Prostate gland (tissue), 2 donors: ENCODE results near the gene CMPK1. TPM values are rescaled to one million over a fixed set of nuclear protein-coding genes. Genes with fewer than 3 reads are reported as not detected.

ENCODE experiments used
- DNase-seq: peaks from one replicate; pipeline ENCODE4 v3.0.0-alpha.2; 2019; ENCODE audit warnings: low spot score
- H3K27ac ChIP-seq, 2 donors: fragments of 200-600 bp; sonication (generic); 2 replicates each; pipeline ENCODE4 v1.5.1; 2017 to 2019
- H3K27me3 ChIP-seq: fragments of 200-600 bp; sonication (generic); replicated peaks from 2 replicates; pipeline ENCODE4 v1.5.1; 2019; ENCODE audit not compliant: insufficient read depth
- H3K36me3 ChIP-seq, 2 donors: fragments of 200-600 bp; sonication (generic); 1 replicate in 1 of 2; 2 replicates in 1 of 2; pipeline versions ENCODE4 v1.5.1 to v1.8.1; 2017 to 2019
- H3K4me1 ChIP-seq: fragments of 200-600 bp; sonication (generic); replicated peaks from 2 replicates; pipeline ENCODE4 v1.5.1; 2019
- H3K4me3 ChIP-seq, 2 donors: fragments of 200-600 bp; sonication (generic); 2 replicates each; pipeline ENCODE4 v1.5.1; 2017 to 2019
- H3K9me3 ChIP-seq: fragments of 200-600 bp; sonication (generic); 2 replicates; pipeline ENCODE4 v1.5.1; 2017
- POLR2A ChIP-seq: fragments of 450-650 bp; IDR thresholded peaks from one replicate; pipeline ENCODE4 v1.6.1; 2016; ENCODE audit warnings: antibody characterized with exemption, mild to moderate bottlenecking
- POLR2AphosphoS5 ChIP-seq: sonication (generic); formaldehyde crosslinking; IDR thresholded peaks from one replicate; pipeline ENCODE4 v1.6.1; 2017; ENCODE audit warnings: antibody characterized with exemption
- WGBS: methylation state at CpG from one replicate; pipeline ENCODE4 v1.1.5; 2018; 5-methylcytosine and 5-hydroxymethylcytosine counted together
- intact Hi-C: fragments of 100-400 bp; cut with DNase I; formaldehyde crosslinking; loops from one replicate; pipeline ENCODE4 v1.14.2; 2022
- total RNA-seq, 2 donors: library from RNA; depleted of rRNA; stranded (reverse); fragments of >200 nt; gene quantifications; one replicate each; pipeline ENCODE4 v1.1.0, GENCODE V29; 2016
- TF ChIP-seq, protein P1 (sequence below), 4 experiments: fragments of 200-600 bp in 2 of 4; fragments of 450-650 bp in 2 of 4; sonication (generic) in 2 of 4; IDR thresholded peaks; 1 replicate in 3 of 4; 2 replicates in 1 of 4; pipeline ENCODE4 v1.5.1; 2016 to 2019; ENCODE audit warnings: antibody characterized with exemption in 4 of 4, mild to moderate bottlenecking in 2 of 4, moderate library complexity in 2 of 4

Gene CMPK1
- total RNA-seq, 2 donors from 2014 or later = 54.9 to 152 TPM

DNA sequence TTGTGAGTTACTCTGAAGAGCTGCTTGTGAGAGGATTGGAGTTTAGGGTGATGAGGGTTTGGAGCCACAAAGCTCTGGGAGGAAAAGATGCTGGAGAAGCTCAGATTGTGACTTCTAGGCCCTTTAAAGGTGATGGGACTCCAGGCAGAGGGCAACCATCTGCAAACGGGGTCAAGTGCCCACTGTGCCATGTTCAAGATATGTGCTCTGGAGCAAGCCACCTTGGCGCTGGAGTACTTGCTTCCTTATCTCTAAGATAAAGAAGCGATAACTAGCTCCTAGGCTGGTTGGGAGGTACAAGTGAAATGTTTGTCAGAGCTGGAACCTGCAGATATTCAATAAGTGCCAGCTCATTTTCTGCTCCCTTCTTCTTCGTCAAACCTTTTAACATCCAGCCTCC, 68.2 kb downstream of the CMPK1 start:
- 84% methylated on average over 4 of the region's 4 CpGs for WGBS
- no peak for TF ChIP-seq POLR2AphosphoS5
- TF ChIP-seq, protein P1, sequence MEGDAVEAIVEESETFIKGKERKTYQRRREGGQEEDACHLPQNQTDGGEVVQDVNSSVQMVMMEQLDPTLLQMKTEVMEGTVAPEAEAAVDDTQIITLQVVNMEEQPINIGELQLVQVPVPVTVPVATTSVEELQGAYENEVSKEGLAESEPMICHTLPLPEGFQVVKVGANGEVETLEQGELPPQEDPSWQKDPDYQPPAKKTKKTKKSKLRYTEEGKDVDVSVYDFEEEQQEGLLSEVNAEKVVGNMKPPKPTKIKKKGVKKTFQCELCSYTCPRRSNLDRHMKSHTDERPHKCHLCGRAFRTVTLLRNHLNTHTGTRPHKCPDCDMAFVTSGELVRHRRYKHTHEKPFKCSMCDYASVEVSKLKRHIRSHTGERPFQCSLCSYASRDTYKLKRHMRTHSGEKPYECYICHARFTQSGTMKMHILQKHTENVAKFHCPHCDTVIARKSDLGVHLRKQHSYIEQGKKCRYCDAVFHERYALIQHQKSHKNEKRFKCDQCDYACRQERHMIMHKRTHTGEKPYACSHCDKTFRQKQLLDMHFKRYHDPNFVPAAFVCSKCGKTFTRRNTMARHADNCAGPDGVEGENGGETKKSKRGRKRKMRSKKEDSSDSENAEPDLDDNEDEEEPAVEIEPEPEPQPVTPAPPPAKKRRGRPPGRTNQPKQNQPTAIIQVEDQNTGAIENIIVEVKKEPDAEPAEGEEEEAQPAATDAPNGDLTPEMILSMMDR (IDR thresholded peaks at IDR 0.05) = no peak
- TF ChIP-seq POLR2A = no peak

GRCh38 chr1:47402591-47402990, 69.0 kb downstream of the CMPK1 start:
- DNase-seq = no peak
- WGBS = 77% methylated on average over 4 of the region's 4 CpGs
- intact Hi-C loops = no loop called here
- H3K9me3 ChIP-seq = no peaks in the 10 kb centered on the region
- H3K4me1 ChIP-seq = no peaks in the 10 kb centered on the region
- TF ChIP-seq POLR2AphosphoS5 (no peak), POLR2A (no peak)
- TF ChIP-seq, protein P1 (IDR thresholded peaks at IDR 0.05) = no peak
- H3K27ac ChIP-seq = no peak overlapping the region
- H3K36me3 ChIP-seq = no peaks in the 10 kb centered on the region
- H3K27me3 ChIP-seq = no peaks in the 10 kb centered on the region
- no peak overlapping the region for H3K4me3 ChIP-seq

More for the DNA sequence above, 68.2 kb downstream of the CMPK1 start:
- Histone ChIP-seq H3K36me3 (no peaks in the 10 kb centered on the region), H3K27me3 (no peaks in the 10 kb centered on the region), H3K4me1 (no peaks in the 10 kb centered on the region), H3K9me3 (no peaks in the 10 kb centered on the region), H3K27ac (no peak overlapping the region), H3K4me3 (no peak overlapping the region)
- no peak for DNase-seq
- intact Hi-C loops = no loop called here

- Histone ChIP-seq H3K36me3 (no peaks in the 10 kb centered on the region), H3K4me3 (no peak overlapping the region), H3K27ac (no peak overlapping the region), H3K4me1 (no peaks in the 10 kb centered on the region), H3K9me3 (no peaks in the 10 kb centered on the region), H3K27me3 (no peaks in the 10 kb centered on the region)
- DNase-seq = no peak
- no peak for TF ChIP-seq POLR2A
- TF ChIP-seq POLR2AphosphoS5 = no peak
- TF ChIP-seq, protein P1 (IDR thresholded peaks at IDR 0.05) = no peak
- 81% methylated on average over 4 of the region's 4 CpGs for WGBS
- intact Hi-C loops = no loop called here
These were observed 69.8 kb downstream of the CMPK1 start for GRCh38 chr1:47403321-47403910.

GRCh38 chr1:47405697-47406096, 72.1 kb downstream of the CMPK1 start:
- H3K27ac ChIP-seq = no peak overlapping the region
- TF ChIP-seq POLR2AphosphoS5 (no peak), POLR2A (no peak)
- TF ChIP-seq, protein P1 (IDR thresholded peaks at IDR 0.05) = no peak
- no peaks in the 10 kb centered on the region for H3K9me3 ChIP-seq
- WGBS = 81% methylated on average over 5 of the region's 5 CpGs
- intact Hi-C loops = no loop called here
- no peak overlapping the region for H3K4me3 ChIP-seq
- no peak for DNase-seq
- H3K4me1 ChIP-seq = no peaks in the 10 kb centered on the region
- H3K36me3 ChIP-seq = no peaks in the 10 kb centered on the region
- H3K27me3 ChIP-seq = no peaks in the 10 kb centered on the region

- intact Hi-C loops = no loop called here
- H3K36me3 ChIP-seq = no peaks in the 10 kb centered on the region
- whole genome bisulfite sequencing = 95% methylated on average over 5 of the region's 5 CpGs
- H3K27ac ChIP-seq = no peak overlapping the region
- no peak for TF ChIP-seq POLR2AphosphoS5
- no peak for DNase-seq
- no peak overlapping the region for H3K4me3 ChIP-seq
- H3K9me3 ChIP-seq = no peaks in the 10 kb centered on the region
- H3K27me3 ChIP-seq = no peaks in the 10 kb centered on the region
- H3K4me1 ChIP-seq = no peaks in the 10 kb centered on the region
These were observed 73.4 kb downstream of the CMPK1 start for GRCh38 chr1:47406966-47407365.
